Activated T-cell treated with anti-CD3 and anti-CD28 coated beads for 48 hours (primary cell): ENCODE results near the gene KCNG1.
A peak's percentile ranks its signal among the peaks of the same experiment; 100 is the strongest.
"Not testable (repeated sequence)": the region's sequence is repeated elsewhere in the genome, so short reads cannot be mapped to it uniquely, and the experiment has no call there.

ENCODE experiments used
- DNase-seq: peaks from one replicate; pipeline ENCODE4 v3.0.0-alpha.2; 2020; ENCODE audit warnings: low read depth

KCNG1 gene

GRCh38 chr20:51022803-51023616, at the start of gene KCNG1:
Gene KCNG1 (minus strand): TSS chr20:51023107. CDS start chr20:51010338, 12,769 bp downstream.
- peak; percentile 68 for DNase-seq

GRCh38 chr20:51070621-51071020, 47.7 kb upstream of the KCNG1 start:
- DNase-seq: no peak

GRCh38 chr20:51067792-51068191, 44.9 kb upstream of the KCNG1 start:
- DNase-seq: no peak

- DNase-seq: no peak
These were observed 42.7 kb upstream of the KCNG1 start for GRCh38 chr20:51065615-51066014.

- DNase-seq: no peak
These were observed 41.2 kb upstream of the KCNG1 start for GRCh38 chr20:51064137-51064536.

- peak; percentile 59 for DNase-seq
These were observed 39.2 kb upstream of the KCNG1 start for GRCh38 chr20:51062065-51062464.

- DNase-seq: no peak
These were observed 38.6 kb upstream of the KCNG1 start for GRCh38 chr20:51061418-51062045.

- no peak for DNase-seq
These were observed 37.4 kb upstream of the KCNG1 start for GRCh38 chr20:51060301-51060700.

GRCh38 chr20:51059862-51060261, 37.0 kb upstream of the KCNG1 start:
- DNase-seq: no peak

- no peak for DNase-seq
These were observed 35.1 kb upstream of the KCNG1 start for GRCh38 chr20:51058017-51058416.

GRCh38 chr20:51054233-51054632, 31.3 kb upstream of the KCNG1 start:
- no peak for DNase-seq

GRCh38 chr20:51050531-51051075, 27.7 kb upstream of the KCNG1 start:
- DNase-seq: no peak

GRCh38 chr20:51046021-51046985, 23.4 kb upstream of the KCNG1 start:
- no peak for DNase-seq

GRCh38 chr20:51045492-51045891, 22.6 kb upstream of the KCNG1 start:
- not testable (repeated sequence) for DNase-seq

- DNase-seq: no peak
These were observed 21.9 kb upstream of the KCNG1 start for GRCh38 chr20:51044796-51045195.

- no peak for DNase-seq
These were observed 20.9 kb upstream of the KCNG1 start for GRCh38 chr20:51043811-51044210.

- DNase-seq: no peak
These were observed 19.8 kb upstream of the KCNG1 start for GRCh38 chr20:51042657-51043247.

- no peak for DNase-seq
These were observed 19.2 kb upstream of the KCNG1 start for GRCh38 chr20:51042064-51042463.

GRCh38 chr20:51037532-51038115, 14.7 kb upstream of the KCNG1 start:
- DNase-seq: no peak

- DNase-seq: no peak
These were observed 14.1 kb upstream of the KCNG1 start for GRCh38 chr20:51036827-51037531.

- no peak for DNase-seq
These were observed 13.3 kb upstream of the KCNG1 start for GRCh38 chr20:51036226-51036625.
